Measurements from ENCODE around the gene TSPO.

DNA sequence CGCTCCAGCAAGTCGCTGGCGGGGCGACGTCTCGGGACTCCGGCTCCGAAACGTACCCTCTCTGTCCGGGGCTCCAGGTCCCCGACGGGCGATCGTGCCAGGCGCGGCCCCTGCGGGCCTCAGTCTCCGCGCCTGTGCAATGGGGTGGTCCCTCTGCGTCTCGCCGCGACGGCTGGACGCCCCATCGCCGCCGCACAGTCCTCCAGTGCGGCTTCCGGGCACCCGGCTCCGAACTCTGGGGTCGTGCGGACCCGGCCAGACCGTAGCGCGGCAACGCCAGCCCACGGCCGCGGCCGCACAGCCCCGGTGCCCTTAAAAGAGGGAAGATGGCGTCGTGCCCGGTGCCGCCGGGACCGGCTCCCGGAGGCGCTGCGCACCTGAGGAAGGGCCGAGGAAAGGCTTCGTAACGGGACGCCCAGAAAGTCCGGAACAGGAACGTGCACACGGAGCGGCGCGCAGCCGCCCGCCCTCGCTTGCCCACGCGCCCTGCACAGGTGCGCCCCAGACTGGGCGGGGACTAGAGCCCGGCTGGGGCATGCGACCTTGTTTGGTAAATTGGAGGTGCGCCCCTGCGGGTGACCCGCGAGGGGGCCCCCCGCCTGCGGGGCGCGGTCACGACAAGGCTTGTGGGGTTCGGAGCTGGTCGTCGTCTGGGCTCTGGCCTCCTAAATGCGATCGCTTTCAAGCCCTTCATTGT lies 40.3 kb upstream of the TSPO start:
- TF ChIP-seq, protein P1, sequence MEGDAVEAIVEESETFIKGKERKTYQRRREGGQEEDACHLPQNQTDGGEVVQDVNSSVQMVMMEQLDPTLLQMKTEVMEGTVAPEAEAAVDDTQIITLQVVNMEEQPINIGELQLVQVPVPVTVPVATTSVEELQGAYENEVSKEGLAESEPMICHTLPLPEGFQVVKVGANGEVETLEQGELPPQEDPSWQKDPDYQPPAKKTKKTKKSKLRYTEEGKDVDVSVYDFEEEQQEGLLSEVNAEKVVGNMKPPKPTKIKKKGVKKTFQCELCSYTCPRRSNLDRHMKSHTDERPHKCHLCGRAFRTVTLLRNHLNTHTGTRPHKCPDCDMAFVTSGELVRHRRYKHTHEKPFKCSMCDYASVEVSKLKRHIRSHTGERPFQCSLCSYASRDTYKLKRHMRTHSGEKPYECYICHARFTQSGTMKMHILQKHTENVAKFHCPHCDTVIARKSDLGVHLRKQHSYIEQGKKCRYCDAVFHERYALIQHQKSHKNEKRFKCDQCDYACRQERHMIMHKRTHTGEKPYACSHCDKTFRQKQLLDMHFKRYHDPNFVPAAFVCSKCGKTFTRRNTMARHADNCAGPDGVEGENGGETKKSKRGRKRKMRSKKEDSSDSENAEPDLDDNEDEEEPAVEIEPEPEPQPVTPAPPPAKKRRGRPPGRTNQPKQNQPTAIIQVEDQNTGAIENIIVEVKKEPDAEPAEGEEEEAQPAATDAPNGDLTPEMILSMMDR (IDR thresholded peaks at IDR 0.05), result no peak
- TF ChIP-seq POLR2A (IDR thresholded peaks at IDR 0.05), result no peak
